ENCODE data around the gene SEZ6.

Gene SEZ6

DNA sequence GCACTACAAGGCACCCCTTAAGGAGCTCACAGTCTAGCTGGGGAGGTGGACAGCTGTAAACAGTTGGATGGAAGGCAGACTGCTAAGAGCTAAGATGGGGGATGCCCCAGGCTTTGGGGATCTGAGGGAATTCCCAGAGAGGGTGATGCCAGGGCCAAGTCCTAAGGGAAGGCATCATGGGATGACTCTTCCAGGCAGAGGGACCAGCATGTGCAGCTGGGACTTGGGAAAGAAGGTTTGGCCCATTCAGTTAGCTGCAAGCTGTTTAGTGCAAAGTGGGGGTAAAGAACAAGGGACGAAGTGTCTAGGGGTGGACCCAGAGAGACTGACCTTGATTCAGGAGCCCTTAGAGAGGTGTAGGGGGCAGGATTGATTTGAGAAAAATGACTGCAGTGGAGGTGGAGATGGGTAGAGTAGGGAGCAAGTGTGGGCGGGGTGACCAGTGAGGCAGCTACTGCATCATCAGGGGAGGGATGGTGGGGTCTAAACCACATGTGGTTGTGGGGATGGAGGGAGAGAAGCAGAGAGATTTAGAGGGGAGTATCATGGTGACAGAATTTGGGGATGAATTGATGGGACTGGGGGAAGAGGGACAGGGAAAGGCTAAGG is 27.4 kb downstream of the SEZ6 start:
- Histone ChIP-seq H3K4me1 (peaks cover 55 to 89% (median 71%) of the 10 kb centered on the region in 10 experiments), H3K4me3 (no peak overlapping the region), H4K20me1 (no peaks in the 10 kb centered on the region), H3K27ac (peak overlapping the region in 2 of 11 experiments; percentile 22 to 32; a peak in 4 of 22 replicates), H3K9me3 (replicated peaks in 1 of 11) (no peaks in the 10 kb centered on the region), H3K36me3 (no peaks in the 10 kb centered on the region), H3K27me3 (no peaks in the 10 kb centered on the region), H3K9ac (no peak overlapping the region; a peak in 1 of 22 replicates), H3K4me2 (peak overlapping the region; percentile 59 to 86 (median 79); a peak in 21 of 22 replicates)
- no peak for TF ChIP-seq Cebpa-rat (IDR thresholded peaks at IDR 0.05)

GRCh38 chr17:28977659-28978355 is 28.0 kb downstream of the SEZ6 start:
- H3K27ac ChIP-seq: peak overlapping the region in 8 of 11 experiments; percentile 9 to 54 (median 30); a peak in 12 of 22 replicates
- no peaks in the 10 kb centered on the region for H3K36me3 ChIP-seq
- no peak overlapping the region for H3K4me3 ChIP-seq
- no peak for TF ChIP-seq Cebpa-rat (IDR thresholded peaks at IDR 0.05)
- H3K9ac ChIP-seq: peak overlapping the region in 6 of 11 experiments; percentile 31 to 54 (median 40); a peak in 7 of 22 replicates
- no peaks in the 10 kb centered on the region for H3K27me3 ChIP-seq
- peaks cover 48 to 89% (median 70%) of the 10 kb centered on the region in 10 experiments for H3K4me1 ChIP-seq
- H3K4me2 ChIP-seq: peak overlapping the region; percentile 59 to 86 (median 79)
- no peaks in the 10 kb centered on the region for H3K9me3 ChIP-seq (replicated peaks in 1 of 11)
- H4K20me1 ChIP-seq: no peaks in the 10 kb centered on the region

DNA sequence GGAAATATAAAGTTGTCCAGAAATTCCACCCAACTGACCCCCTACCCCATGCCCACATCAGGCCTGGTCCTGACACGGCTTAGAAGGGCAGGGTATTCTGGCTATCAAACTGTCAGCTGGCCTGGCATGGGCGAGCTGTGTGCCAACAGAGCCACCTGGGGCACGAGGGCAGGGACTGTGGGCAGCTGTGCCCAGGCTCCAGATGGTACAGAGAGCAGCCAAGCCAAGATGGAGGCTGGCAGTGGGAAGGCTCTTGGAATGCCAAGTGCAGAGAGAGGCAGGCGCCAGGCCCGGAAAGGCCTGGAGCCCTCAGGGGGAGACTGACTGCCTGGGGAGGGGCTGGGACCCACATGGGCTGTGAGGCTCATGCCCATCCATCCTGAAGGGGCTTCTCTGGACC is 30.2 kb downstream of the SEZ6 start:
- no peaks in the 10 kb centered on the region for H4K20me1 ChIP-seq
- H3K27ac ChIP-seq: no peak overlapping the region
- no peaks in the 10 kb centered on the region for H3K36me3 ChIP-seq
- no peaks in the 10 kb centered on the region for H3K9me3 ChIP-seq (replicated peaks in 1 of 11)
- H3K4me3 ChIP-seq: no peak overlapping the region
- TF ChIP-seq Cebpa-rat (IDR thresholded peaks at IDR 0.05): no peak
- peak overlapping the region in 1 of 11 experiments; percentile 14; a peak in 2 of 22 replicates for H3K4me2 ChIP-seq
- H3K4me1 ChIP-seq: peaks cover 31 to 89% (median 65%) of the 10 kb centered on the region in 10 experiments
- H3K9ac ChIP-seq: no peak overlapping the region
- H3K27me3 ChIP-seq: no peaks in the 10 kb centered on the region

DNA sequence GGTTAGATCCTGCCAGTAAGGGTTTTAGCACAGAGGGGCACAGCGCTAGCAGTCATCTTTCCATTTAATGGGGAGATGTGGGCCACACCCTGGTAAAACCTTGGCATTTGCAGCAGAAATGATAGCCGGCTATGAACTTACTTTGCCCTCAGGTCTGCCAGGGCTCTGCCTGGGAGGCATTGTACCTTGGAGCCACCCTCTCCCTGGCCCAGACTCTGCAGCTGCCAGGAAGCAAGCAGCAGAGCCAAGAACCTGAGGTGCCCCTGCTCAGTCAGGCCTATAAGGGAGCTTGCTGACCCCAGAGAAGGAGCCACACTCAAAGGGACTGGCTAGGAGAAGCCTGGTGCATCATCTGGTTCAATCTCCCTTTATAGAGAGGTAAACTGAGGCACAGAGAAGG is 30.8 kb downstream of the SEZ6 start:
- Histone ChIP-seq H3K36me3 (no peaks in the 10 kb centered on the region), H3K9me3 (replicated peaks in 1 of 11) (no peaks in the 10 kb centered on the region), H3K27me3 (no peaks in the 10 kb centered on the region), H3K27ac (no peak overlapping the region), H3K4me1 (peaks cover 37 to 89% (median 69%) of the 10 kb centered on the region in 10 experiments), H3K4me2 (peak overlapping the region in 3 of 11 experiments; percentile 14 to 77 (median 31); a peak in 4 of 22 replicates), H3K4me3 (no peak overlapping the region), H3K9ac (no peak overlapping the region), H4K20me1 (no peaks in the 10 kb centered on the region)
- no peak for TF ChIP-seq Cebpa-rat (IDR thresholded peaks at IDR 0.05)

GRCh38 chr17:28974451-28974850 is 31.4 kb downstream of the SEZ6 start:
- Histone ChIP-seq H3K4me2 (peak overlapping the region in 3 of 11 experiments; percentile 31 to 77 (median 56); a peak in 7 of 22 replicates), H3K36me3 (no peaks in the 10 kb centered on the region), H3K9ac (no peak overlapping the region), H4K20me1 (no peaks in the 10 kb centered on the region), H3K27me3 (no peaks in the 10 kb centered on the region), H3K4me3 (no peak overlapping the region), H3K9me3 (replicated peaks in 1 of 11) (no peaks in the 10 kb centered on the region), H3K4me1 (peaks cover 43 to 92% (median 72%) of the 10 kb centered on the region in 10 experiments), H3K27ac (no peak overlapping the region)
- TF ChIP-seq Cebpa-rat (IDR thresholded peaks at IDR 0.05): no peak

DNA sequence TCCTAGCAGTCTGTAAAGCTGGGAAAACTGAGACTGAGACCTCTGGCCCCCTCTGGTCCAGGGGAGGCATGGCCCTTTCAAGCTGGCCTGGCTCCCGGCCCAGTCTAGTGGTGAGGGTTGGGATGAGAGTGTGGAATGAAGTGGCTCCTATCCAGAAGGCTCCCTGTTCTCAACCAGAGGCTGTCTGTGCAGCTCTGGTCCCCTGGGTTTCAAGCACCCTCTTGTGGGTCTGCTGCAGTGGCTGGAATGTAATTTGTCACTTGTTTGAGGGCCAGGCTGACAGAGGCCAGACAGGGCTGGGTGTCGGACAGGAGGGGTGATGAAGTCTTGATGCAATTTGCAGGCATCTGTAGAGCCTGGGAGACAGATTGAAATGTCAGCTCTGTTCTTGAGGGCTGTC is 32.4 kb downstream of the SEZ6 start:
- peak overlapping the region in 1 of 11 experiments; percentile 1; a peak in 1 of 22 replicates for H3K27ac ChIP-seq
- no peak overlapping the region for H3K4me3 ChIP-seq
- 0 out of 22 replicates have a peak overlapping the region, but pooled peaks of 1 of the 11 experiments have one; percentile 0 for H3K9ac ChIP-seq
- no peaks in the 10 kb centered on the region for H3K9me3 ChIP-seq (replicated peaks in 1 of 11)
- no peaks in the 10 kb centered on the region for H4K20me1 ChIP-seq
- H3K4me2 ChIP-seq: peak overlapping the region in 6 of 11 experiments; percentile 5 to 77 (median 22); a peak in 6 of 22 replicates
- H3K27me3 ChIP-seq: no peaks in the 10 kb centered on the region
- H3K4me1 ChIP-seq: peaks cover 41 to 89% (median 69%) of the 10 kb centered on the region in 10 experiments
- TF ChIP-seq Cebpa-rat (IDR thresholded peaks at IDR 0.05): no peak
- H3K36me3 ChIP-seq: no peaks in the 10 kb centered on the region

GRCh38 chr17:28972437-28972836 is 33.4 kb downstream of the SEZ6 start:
- H3K27me3 ChIP-seq: no peaks in the 10 kb centered on the region
- peak overlapping the region in 3 of 11 experiments; percentile 10 to 77 (median 56); a peak in 4 of 22 replicates for H3K4me2 ChIP-seq
- peak overlapping the region in 1 of 11 experiments; percentile 44; a peak in 1 of 22 replicates for H3K9ac ChIP-seq
- H3K27ac ChIP-seq: no peak overlapping the region
- H4K20me1 ChIP-seq: no peaks in the 10 kb centered on the region
- H3K4me3 ChIP-seq: no peak overlapping the region
- TF ChIP-seq Cebpa-rat (IDR thresholded peaks at IDR 0.05): no peak
- H3K4me1 ChIP-seq: peaks cover 41 to 89% (median 69%) of the 10 kb centered on the region in 10 experiments
- no peaks in the 10 kb centered on the region for H3K36me3 ChIP-seq
- no peaks in the 10 kb centered on the region for H3K9me3 ChIP-seq (replicated peaks in 1 of 11)

DNA sequence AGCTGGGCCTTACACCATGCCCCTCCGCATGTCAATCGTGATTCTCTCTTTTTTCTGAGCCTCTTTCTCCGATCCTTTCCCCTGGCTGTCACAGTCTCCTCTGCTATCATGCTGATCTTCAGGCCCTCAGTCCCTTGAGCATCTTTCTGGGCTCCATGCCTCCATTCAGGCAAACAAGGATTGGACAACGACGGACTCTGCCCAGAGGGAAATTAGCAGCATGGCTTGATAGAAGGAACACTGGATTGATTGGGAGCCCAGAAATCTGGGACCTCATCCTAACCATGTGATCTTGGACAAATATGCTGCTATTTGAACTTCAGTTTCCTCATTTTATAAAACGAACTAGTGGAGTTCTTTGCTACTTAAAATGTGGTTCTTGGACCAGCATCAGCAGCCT is 35.0 kb downstream of the SEZ6 start:
- H3K4me1 ChIP-seq: peaks cover 47 to 94% (median 74%) of the 10 kb centered on the region in 10 experiments
- 0 out of 22 replicates have a peak overlapping the region, but pooled peaks of 1 of the 11 experiments have one; percentile 11 for H3K9ac ChIP-seq

More for the DNA sequence above, 35.0 kb downstream of the SEZ6 start:
- H3K4me3 ChIP-seq: no peak overlapping the region
- no peaks in the 10 kb centered on the region for H3K9me3 ChIP-seq (replicated peaks in 1 of 11)
- no peak overlapping the region for H3K27ac ChIP-seq
- peak overlapping the region in 7 of 11 experiments; percentile 10 to 77 (median 40); a peak in 7 of 22 replicates for H3K4me2 ChIP-seq
- no peaks in the 10 kb centered on the region for H3K27me3 ChIP-seq
- no peaks in the 10 kb centered on the region for H3K36me3 ChIP-seq
- no peak for TF ChIP-seq Cebpa-rat (IDR thresholded peaks at IDR 0.05)
- H4K20me1 ChIP-seq: no peaks in the 10 kb centered on the region

Measured in BLaER1 treated with 17β-estradiol and CSF1 and Interleukin-3, amounts not matched to agents 10 nM and 100 nM (cell line).